DMS 273 (cell line): ENCODE measurements around the gene EPHB2.
"Not testable (repeated sequence)": the region's sequence is repeated elsewhere in the genome, so short reads cannot be mapped to it uniquely, and the experiment has no call there.

Experiments
- DNase-seq: peaks from one replicate; lab custom pipeline; 2025; ENCODE audit not compliant: unreplicated experiment; lab: John Stamatoyannopoulos, UW

The EPHB2 gene

DNA sequence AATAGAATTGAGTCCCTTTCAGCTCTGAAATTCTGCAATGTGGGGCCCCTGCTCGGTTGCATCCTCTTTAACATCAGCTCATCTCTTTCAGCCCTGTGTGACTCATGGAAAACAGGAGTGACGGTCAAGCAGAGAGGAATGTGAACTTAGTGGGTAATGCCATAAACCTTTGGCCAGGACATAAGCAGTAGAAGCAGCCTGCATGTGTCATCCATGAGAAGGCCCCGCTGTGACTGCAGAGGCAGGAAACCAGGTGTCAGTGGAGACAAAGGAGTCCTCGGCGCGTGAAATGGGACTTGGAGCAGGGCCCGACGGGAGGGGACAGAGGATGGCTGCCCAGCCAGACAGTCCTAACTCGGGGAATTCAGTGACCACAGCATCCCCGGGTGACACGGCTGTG lies 21.1 kb upstream of the EPHB2 start:
- DNase-seq: no peak

DNA sequence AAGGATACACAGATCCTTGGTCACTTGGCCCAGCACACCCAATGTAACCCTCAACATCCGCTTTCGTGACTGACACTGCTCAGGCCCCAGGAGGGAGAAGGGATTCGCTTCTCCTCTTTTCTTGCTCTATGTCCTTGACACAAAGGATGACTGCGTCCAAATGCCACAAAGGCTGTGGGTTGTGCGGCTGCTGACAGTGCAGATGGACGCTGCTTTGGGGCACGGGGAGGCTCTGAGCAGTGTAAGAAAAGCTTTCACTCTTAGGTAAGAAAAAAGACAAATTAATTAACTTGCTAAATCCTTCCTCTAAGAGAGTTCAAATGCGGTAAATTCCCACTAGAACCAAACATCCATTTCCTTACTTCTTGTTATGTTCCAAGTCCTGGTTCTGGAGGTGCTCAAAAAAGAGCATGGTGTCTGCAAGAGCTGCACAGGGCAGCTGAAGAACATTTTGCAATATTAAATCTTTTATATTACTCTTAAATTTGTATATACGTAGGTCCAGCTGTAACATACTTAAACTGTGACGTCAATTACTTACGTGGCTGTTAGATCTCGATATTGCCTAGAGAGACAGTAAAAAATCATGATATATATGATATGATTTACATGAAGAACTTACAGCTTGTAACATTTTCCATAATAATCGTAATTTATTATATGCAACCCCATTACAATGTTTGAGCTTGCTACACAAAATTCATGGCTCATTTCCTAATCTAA lies 19.4 kb upstream of the EPHB2 start:
- DNase-seq: no peak

DNA sequence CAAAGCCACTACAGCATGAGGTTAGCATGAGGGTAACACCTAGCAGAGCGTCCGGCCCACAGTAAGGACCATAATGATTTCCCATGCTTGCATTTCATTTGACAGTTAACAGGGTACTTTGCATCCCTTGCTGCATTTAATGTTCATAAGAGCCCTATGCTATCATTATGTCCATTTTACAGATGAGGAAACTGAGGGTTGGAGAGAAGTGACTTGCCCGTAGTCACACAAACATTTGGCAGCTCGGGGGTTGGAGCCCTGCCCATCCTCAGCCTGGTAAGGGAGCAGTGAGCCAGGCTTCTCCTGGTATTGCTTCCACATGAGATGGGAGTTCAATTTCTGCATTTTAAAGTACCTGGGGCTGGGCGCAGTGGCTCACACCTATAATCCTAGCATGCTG lies 16.5 kb upstream of the EPHB2 start:
- no peak for DNase-seq

DNA sequence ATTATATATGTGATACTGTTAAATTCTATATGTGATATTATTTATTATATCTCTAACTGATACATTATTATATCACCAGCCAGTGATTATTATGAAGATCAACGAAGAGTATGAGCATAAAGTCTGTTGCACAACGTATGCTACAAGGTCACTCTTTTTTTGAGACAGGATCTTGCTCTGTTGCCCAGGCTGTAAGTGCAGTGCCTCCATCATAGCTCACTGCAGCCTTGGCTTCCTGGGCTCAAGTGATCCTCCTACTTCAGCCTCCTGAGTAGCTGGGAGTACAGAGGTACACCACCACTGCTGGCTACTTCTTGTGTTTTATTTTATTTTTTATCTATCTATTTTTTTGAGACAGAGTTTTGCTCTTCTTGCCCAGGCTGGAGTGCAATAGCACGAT lies 14.0 kb upstream of the EPHB2 start:
- no peak for DNase-seq

DNA sequence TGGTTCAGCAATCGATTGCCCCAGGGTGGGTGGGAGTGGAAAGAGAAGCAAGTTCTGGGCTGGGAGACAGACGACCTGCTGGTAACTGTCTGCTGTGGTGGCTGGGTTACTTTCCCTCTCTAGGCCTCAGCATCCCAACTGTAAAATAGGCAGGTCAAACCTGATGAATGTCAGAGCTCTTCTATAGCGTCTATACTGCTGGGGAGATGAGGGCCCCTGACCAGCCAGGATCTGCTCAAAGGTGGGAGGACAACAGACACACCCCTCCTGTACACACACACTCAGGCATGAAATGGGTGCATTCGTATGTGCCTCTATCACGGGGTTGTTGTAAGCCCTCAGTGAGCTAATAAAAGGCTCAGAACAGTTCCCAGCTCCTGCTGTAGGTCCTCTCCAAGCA lies 12.7 kb upstream of the EPHB2 start:
- DNase-seq: no peak

DNA sequence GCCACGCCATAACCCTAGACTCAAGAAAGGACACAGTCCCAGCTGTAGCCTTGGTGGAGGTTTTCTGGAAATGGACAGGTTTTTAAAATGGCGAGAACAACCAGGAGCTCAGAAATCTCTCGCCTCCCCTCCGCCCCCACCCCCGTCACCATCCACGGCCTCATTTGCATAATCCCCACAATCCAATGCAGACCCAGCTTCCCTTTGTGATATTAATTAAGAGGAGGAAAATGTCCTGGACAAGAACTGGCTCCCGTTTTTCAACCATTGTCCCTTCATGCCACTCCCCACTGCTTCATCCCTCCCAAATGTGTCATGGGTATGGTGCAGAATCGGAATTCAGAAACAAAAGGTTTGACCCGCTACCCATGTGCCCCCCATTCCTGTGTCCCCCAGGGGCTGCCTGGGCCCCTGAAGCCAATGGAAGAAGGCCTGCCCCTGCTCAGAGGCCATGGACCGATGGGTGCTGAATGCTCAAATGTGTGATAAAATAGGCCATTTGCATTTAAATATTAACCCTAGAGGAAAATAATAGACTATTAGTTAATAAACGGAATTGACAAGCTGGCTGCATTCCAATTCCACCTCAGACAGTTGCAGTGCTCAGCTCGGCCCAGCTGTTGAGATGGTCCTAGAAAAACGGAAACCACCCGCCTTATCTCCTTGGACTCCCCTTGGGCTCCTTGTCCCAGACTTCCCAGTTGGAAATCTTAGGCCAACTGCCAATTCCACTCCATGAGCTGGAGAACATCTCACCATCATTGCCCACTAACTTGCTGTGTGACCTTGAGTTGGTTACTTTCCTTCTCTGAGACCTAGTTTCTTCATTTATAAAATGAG lies 10.7 kb upstream of the EPHB2 start:
- no peak for DNase-seq

DNA sequence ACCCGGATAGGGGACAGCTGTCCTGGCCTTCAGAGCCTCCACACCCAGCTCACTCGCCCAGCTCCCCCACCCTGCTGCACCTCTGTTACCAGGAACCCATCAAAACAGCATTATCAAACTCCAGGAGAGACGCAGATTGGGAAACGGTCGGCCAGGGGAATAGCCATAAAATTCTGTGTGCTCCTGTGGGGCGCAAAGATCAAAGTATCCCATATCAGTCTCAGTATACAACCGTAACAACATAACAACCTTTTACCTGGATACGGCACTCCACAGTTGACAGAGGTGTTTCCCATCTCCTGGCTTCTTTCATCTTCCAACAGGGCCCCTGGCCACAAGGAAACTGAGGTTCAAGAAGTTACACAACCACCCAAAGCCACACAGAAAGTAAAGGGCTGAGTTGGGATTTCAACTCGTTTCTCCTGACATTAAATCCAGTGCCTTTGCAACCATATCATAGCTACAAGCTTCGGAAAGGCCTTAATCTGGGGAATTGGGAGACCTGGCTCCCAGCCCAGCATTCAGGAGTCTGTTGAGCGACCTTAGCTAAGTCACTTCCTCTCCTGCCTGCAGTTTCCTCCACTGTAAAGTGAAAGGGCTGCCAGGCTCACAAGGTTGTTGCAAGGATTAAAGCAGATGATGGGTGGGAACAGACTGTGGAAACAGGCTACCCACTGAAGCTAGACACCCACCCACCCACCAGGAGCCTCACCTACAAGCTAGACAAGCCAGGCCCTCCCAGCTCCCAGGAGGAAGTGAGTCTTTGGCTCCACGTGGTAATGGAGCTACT lies 8.1 kb upstream of the EPHB2 start:
- DNase-seq: no peak

DNA sequence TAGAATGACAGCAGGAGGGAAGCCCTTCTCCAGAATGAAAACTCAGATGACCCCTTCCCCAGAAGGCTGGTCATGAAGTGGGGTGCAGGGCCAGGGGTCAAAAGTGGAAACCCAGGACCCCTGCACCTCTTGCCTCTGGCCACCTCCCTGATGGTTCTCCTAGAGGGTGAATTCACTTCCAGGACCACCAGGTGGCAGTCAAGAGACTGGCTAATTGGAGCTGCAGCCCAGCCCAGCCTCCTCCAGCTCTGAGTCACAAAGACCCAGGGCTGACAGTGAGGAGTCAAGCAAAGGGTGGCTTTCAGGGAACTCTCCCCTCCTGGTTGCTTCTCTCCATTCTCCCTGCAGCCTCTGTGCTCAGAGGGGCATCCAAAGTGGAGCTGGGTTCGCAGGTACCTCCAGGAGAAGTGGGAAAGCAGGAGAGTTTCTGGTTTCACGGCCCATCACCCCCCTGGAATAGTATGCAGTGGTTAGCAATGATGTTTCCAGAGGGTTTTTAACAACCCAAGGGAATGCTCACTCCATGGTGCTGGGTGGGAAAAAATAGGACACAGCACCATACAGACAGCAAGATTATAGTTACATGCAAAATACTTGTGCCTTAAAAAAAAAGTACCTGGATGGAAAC lies 6.1 kb upstream of the EPHB2 start:
- DNase-seq: peak; percentile 90

DNA sequence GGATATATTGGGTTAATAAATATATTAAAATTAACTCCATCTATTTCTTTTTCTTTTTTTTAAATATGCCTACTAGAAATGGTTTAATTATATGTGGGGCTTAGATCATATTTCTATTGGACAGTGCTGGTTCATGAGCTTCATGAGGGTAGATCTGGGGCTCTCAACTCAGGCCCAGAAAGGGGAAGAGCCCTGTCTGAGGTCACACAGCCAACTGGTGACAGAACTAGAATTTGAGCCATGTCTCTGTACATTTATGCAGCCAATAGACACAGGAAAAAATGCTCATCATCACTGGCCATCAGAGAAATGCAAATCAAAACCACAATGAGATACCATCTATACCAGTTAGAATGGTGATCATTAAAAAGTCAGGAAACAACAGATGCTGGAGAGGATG lies 5.1 kb upstream of the EPHB2 start:
- DNase-seq: no peak

DNA sequence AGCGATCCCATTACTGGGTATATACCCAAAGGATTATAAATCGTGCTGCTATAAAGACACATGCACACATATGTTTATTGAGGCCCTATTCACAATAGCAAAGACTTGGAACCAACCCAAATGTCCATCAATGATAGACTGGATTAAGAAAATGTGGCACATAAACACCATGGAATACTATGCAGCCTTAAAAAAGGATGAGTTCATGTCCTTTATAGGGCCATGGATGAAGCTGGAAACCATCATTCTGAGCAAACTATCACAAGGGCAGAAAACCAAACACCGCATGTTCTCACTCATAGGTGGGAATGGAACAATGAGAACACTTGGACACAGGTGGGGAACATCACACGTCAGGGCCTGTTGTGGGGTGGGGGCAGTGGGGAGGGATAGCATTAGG lies 4.5 kb upstream of the EPHB2 start:
- DNase-seq: not testable (repeated sequence)

DNA sequence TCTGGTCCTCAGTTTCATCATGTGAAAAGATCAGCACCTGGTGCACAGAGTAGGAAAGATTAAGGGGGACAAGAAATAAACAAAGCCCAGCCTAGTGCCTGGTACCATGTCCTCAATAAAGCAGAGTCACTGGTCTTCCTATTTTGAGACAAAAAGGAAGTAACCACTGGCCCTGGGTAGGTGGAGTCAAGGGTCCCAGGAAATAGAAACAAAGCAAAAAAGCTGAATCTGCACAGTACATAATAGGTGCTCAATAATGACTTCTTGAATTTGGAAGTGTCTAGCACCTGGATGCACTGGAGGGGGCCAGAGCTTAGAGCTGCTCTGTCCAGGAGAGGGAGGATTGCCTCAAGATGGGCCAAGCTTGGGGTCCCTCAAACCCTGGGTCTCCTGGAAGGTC lies 1.9 kb upstream of the EPHB2 start:
- DNase-seq: no peak

DNA sequence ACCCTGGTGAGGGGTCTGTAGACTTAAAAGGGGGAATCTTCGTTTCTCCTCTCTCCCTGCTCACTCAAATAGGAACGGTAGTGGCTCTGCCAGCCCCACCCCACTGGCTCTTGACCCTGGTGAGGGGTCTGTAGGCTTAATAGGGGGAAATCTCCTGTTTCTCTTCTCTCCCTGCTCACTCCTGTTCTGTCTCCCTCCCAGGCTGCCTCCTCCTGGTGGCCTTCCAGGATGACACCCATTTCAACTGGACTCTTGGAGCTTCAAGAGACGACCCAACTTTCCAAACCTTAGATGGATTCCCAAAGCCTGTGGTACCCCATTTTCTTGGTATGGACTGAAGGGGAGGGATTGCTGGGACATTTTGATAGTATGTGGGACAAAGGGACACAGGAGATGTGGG lies 1.4 kb upstream of the EPHB2 start:
- peak; percentile 55 for DNase-seq

DNA sequence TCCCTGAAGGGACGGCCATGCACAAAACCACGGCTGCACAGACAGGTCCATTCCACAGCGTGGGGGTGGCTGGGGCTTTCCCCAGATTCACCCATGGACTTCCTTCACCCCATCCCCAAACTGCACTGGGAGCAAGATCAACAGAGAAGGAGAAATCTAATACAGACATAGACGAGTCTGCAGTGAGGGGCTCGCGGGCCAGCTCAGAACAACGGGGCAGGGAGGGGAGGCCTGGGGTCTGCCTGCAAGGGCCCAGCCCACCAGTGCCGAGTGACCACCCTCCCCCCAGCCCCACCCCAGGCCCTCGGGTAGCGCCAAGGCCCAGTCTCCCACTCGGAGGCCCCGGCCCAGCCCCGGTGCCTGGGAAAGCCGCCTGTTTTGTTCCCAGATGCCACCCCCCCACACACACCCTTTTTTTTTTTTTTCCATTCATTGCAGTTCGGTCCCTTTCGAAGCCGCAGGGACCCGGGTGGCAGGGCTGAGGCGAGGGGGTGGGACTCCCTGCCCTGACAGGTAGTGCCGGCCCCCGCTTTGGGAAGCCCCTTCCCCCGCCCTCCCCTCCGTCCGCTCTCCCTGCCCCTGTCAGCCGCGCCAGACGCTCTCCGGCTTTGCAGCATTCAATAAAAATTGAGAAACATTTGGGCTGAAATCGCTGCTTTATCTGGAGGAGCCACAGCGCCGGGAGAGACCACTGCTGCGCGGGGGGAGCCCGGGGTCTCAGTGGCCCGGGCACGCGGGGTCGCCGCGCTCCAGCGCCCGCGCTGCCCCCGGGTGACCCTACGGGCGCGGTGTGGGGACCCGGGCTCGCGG lies 543 bp upstream of the EPHB2 start:
- DNase-seq: peak; percentile 81

DNA sequence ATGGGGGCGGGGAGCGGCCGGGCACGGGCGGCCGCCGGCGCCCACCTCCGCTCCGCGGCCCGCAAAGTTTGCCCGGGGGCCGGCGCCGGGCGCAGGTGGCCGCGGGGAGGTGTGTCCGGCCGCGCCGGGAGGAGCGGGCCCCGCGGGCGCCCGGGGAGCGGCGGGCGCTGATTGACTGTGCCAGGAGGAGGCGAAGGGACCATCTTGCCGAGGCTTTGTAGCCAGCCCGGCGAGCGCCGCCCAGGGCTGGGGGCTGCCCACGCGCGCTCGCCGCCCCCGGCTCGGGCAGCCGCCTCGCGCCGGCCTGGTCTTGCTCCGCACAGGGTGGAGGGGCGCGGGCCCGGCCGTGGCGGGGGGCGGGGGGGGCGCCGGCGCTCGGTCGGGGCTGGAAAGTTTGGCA lies 432 bp downstream of the EPHB2 start:
- peak; percentile 60 for DNase-seq

DNA sequence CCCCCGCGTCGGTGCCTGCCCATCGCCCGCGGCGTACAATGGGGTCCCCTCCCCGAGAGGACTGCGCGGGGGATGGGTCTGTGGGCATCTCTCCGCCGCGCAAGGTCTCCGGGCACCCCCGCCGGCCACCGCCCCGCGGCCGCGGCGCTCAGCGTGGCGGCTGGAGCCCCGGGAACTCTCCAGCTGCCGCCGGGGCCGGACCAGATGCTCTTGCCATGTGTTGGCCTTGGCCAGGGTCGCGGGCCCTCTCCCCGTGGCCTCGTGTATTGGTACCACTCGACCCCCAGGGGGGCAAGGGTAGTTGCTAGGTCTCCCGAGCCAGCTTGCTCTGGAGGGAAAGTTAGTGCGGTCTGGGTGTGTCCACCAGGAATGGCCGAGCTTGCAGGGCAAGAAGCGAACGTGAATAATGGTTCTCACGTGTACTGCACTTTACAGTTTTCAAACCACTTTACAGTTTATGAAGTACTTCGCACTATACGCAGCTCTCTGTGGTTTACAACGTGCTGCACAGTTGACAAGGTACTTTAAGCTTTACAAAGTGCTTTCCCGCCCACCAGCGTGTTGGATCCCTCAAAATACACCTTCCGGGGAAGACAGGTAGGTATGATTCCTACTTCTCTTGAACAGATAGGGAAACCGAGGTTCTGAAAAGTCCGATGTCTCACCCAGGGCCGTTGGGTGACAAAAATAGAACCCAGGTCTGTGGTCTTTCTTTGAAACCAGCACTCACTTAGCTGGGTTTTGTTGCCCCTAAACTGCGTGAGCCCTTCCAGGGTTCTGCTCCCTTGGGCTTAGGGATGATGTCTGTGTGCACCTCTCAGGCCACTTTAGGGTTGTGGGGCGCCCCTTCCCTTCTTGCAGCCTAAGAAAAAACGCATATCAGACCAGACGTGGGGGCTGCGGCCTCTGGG lies 1.2 kb downstream of the EPHB2 start:
- peak; percentile 68 for DNase-seq

DNA sequence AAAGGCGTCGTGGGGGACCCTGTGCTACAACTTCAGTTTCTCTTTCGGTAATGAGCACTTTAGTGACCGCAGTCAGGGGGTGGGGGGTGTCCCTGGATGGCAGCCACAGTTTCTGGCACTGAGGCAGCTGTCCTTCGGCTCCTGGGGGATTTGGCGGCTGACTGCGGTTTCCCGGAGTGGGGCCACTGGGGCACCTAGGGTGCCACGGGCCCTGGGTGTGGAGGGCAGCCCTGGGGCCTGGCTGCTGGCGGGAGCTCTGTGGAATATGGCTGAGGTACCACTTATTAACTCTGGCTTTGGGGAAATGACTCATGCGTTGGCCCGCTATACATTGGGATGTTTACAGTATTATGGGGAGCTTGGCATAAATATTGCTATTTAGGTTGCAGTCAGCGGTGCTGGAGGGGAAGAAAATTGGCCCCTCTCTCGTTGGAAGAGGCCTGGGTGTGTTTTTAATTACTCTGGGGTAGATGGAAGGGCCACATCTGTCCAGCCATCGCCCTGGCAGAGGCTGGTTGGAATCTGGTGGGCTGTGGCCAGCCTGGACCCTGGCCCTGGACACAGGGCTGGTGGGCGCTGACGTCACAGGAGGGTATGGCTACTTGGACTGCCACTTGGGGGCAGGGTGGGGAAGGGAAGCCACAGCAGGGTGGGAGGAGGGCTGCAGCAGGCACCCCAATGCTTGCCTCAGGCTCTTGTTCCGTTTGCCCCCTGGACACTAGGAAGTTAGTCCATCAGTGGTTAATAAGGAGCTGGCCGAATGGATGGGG lies 2.0 kb downstream of the EPHB2 start:
- peak; percentile 28 for DNase-seq

DNA sequence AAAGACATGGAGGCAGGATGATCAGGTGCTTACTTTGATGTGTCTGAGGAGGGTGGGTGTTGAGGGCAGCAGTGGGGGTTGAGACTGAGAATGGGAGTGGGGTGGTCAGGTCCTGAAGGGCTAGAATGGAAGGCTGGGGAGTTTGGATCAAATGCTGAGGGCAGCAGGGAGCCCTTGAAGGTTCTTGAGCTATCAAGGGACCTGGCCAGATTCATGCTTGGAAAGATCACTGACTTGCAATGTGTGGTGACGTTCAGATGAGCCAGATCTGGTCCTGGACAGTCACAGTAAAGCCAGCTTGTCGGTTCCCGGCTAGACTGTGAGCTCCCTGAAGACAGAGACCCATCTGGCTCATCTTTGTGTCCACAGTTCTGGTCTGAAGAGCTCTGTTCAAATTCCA lies 3.8 kb downstream of the EPHB2 start:
- DNase-seq: no peak

DNA sequence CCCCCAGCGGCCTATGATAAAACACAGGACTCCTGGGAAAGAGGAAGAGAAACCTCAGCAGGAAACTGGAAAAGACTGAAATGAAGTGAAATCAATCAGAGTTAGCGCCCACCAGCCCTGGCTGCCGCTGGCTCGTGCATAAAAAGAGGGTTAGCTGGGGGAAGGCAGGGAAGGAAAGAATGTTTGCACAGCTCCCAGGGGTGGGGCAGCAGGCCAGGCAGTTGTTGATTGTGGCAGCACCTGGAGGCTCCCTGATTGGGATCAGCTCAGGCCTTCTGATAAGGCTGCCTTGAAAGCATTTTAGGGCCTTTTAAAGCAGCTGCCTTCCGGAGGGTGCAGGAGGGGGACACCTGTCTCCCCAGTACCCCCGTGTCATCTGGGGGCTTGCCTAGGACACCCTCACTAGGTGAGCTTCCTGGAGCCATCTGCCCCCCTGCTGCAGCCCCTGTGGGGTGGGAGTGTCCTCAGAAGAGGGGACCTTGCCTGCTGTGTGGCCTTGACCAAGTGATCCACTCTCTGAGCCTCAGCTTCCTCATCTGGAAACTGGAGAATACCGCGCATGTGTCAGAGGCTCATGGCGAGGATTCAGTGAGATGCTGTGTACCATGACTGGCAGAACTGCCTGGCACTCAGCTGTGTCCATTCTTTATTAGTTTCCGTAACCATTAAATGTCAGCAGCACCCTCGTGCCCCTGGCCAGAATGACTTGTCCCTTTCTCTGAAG lies 6.6 kb downstream of the EPHB2 start:
- DNase-seq: peak; percentile 34
